Measurements from ENCODE around the gene SCD5. TPM values are rescaled to one million over a fixed set of nuclear protein-coding genes. Genes with fewer than 3 reads are reported as not detected.

The SCD5 gene
- total and polyA plus RNA-seq, 2 of the 4 experiments (the other 2 are of a cell fraction), result 12.4 to 13.5 TPM

DNA sequence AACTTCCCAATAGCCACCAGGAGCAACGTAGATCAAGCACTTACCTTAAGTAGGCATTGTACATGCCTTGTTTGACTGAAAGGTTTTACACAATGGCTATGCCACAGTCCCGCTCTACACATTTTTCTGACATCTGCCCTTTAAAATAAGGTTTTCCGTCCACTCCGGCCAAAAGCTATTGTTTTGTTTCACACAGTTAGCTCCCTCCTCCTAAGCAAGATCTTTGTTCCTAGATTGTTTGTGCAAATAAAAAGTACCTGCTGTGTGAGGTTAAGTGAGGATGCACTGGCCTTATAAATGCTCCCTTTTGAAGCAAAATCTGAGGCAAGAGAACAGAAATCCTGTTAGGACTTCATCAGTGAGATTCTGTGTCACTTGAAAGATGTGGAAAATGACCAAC is 11.8 kb downstream of the SCD5 start:
- Histone ChIP-seq H2AK9ac (replicated peaks; ENCODE audit: low read depth, low read length, poor library complexity) (no peak overlapping the region), H2AFZ (replicated peaks; ENCODE audit: low read length, poor library complexity) (no peak overlapping the region), H4K20me1 (ENCODE audit: insufficient read depth, low read length) (peaks cover 13% of the 10 kb centered on the region), H3K14ac (replicated peaks; ENCODE audit: low read depth, low read length) (no peak overlapping the region), H3K9me1 (ENCODE audit: insufficient read depth, low read length) (no peaks in the 10 kb centered on the region; the same call in 1 of the 2 replicates), H3K18ac (ENCODE audit: low read depth, low read length) (no peak overlapping the region), H3K4me1 (ENCODE audit: control insufficient read depth, insufficient read depth, low read length) (peaks cover 9% of the 10 kb centered on the region), H2AK5ac (ENCODE audit: low read depth, low read length) (no peak overlapping the region), H2BK20ac (ENCODE audit: low read depth, low read length) (no peak overlapping the region), H3K27ac (ENCODE audit: insufficient read depth, low read length) (no peak overlapping the region), H3K4me2 (ENCODE audit: low read depth, low read length) (no peak overlapping the region), H3K56ac (ENCODE audit: extremely low read depth, insufficient read depth, low read length) (no peak overlapping the region), H4K5ac (ENCODE audit: low read depth, low read length) (no peak overlapping the region; the same call in 1 of the 2 replicates), H3K23ac (ENCODE audit: low read depth, low read length) (no peak overlapping the region), H3K4ac (ENCODE audit: low read depth, low read length) (no peak overlapping the region), H3K4me3 (ENCODE audit: insufficient read depth, low read depth, low read length) (no peak overlapping the region), H3K9ac (ENCODE audit: low read depth, low read length) (no peak overlapping the region), H3K27me3 (ENCODE audit: control insufficient read depth, insufficient read depth, low read length) (no peaks in the 10 kb centered on the region), H3K9me3 (ENCODE audit: control insufficient read depth, insufficient read depth, low read length) (no peaks in the 10 kb centered on the region), H4K91ac (ENCODE audit: insufficient read depth, low read depth, low read length) (no peak overlapping the region), H2BK15ac (ENCODE audit: low read depth, low read length) (no peak overlapping the region), H3K36me3 (ENCODE audit: control insufficient read depth, insufficient read depth, low read length) (no peaks in the 10 kb centered on the region), H2BK5ac (ENCODE audit: low read depth, low read length, poor library complexity, severe bottlenecking) (no peak overlapping the region), H2BK120ac (ENCODE audit: low read depth, low read length) (no peak overlapping the region), H3K79me1 (ENCODE audit: low read depth in 1 of 2, low read length in 2 of 2) (peaks cover 32 to 33% of the 10 kb centered on the region in 2 experiments), H4K8ac (ENCODE audit: low read depth in 2 of 2, low read length in 2 of 2) (no peak overlapping the region)
- dilution Hi-C loops (cut with HindIII; ENCODE audit: low sequenced_read_pairs, unreplicated experiment) (no loop called here), in situ Hi-C loops (cut with MboI; ENCODE audit: low sequenced_read_pairs) (no loop called here), intact Hi-C loops (cut with micrococcal nuclease) (no loop called here)
- 0% methylated on average over 1 of the region's 4 CpGs; no CpG with 5 or more reads in 1 of the 2 experiments for WGBS, 2 experiments (ENCODE audit: extremely low coverage in 2 of 2, insufficient read length in 1 of 2)
- ATAC-seq (ENCODE audit: low read depth) (no peak), DNase-seq (no peak)
- ChIA-PET POLR2A (ENCODE audit: unreplicated experiment) (interaction anchor here (0.6 kb wide), 2 partner anchors 11 to 445 kb away, joined by 3 to 10 read pairs; no protein-coding TSS in a partner anchor), CTCF (no interaction called here)
- no TSS peak for BruUV-seq (replicated peaks)
- no peak for TF ChIP-seq RCOR1 (IDR thresholded peaks at IDR 0.05; ENCODE audit: insufficient replicate concordance, low read length)
- TF ChIP-seq, protein P1, sequence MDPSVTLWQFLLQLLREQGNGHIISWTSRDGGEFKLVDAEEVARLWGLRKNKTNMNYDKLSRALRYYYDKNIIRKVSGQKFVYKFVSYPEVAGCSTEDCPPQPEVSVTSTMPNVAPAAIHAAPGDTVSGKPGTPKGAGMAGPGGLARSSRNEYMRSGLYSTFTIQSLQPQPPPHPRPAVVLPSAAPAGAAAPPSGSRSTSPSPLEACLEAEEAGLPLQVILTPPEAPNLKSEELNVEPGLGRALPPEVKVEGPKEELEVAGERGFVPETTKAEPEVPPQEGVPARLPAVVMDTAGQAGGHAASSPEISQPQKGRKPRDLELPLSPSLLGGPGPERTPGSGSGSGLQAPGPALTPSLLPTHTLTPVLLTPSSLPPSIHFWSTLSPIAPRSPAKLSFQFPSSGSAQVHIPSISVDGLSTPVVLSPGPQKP (IDR thresholded peaks at IDR 0.05; ENCODE audit: borderline replicate concordance, low read depth, low read length), result no peak
- no peak for TF ChIP-seq MAFK (IDR thresholded peaks at IDR 0.05; ENCODE audit: low read depth, low read length)
- TF ChIP-seq CEBPB (IDR thresholded peaks at IDR 0.05; ENCODE audit: low read depth, low read length), result no peak
- TF ChIP-seq FOS (IDR thresholded peaks at IDR 0.05; ENCODE audit: low read depth, low read length), result no peak

Data from IMR-90 (cell line).